HCT116 (cell line): ENCODE data around the gene TCL1B. TPM values are rescaled to one million over a fixed set of nuclear protein-coding genes. Genes with fewer than 3 reads are reported as not detected.

ENCODE experiments used
- ATAC-seq: fragments of 200-7000 bp; cut with Tn5 transposase; 2 replicates; pipeline ENCODE4 v1.9.1; 2020; ENCODE audit warnings: mild to moderate bottlenecking, moderate library complexity
- Bru-seq: library from RNA; stranded (reverse); fragments of 400-500 nt; gene quantifications from one replicate; lab custom pipeline; 2021; lab: Mats Ljungman, UMichigan
- BruChase-seq, 2 experiments: library from RNA; stranded (reverse); fragments of 400-500 nt; gene quantifications; one replicate each; lab custom pipeline; 2021; lab: Mats Ljungman, UMichigan
- BruUV-seq: library from RNA; stranded (reverse); fragments of 400-500 nt; replicated peaks from 2 replicates; lab custom pipeline; 2021; lab: Mats Ljungman, UMichigan
- CTCF ChIA-PET: fragments of 300-600 bp; sonication (Branson Sonifier 250); formaldehyde crosslinking; loops from one replicate; lab custom pipeline; 2021; ENCODE audit warnings: antibody characterized with exemption; lab: Charles Lee
- POLR2A ChIA-PET: fragments of 300-600, 350-600 bp; sonication (Branson Sonifier 250); formaldehyde crosslinking; loops from one replicate; lab custom pipeline; 2021; ENCODE audit warnings: antibody characterized with exemption; lab: Charles Lee
- RAD21 ChIA-PET, 2 experiments: fragments of 300-600 bp; sonication (Branson Sonifier 250); formaldehyde crosslinking; loops; one replicate each; lab custom pipeline; 2023; ENCODE audit warnings: low total read pairs in 2 of 2; ENCODE audit not compliant: uncharacterized antibody in 2 of 2, unreplicated experiment in 2 of 2, low non-redundant PET in 1 of 2; lab: Charles Lee
- DNase-seq: peaks from one replicate; pipeline ENCODE4 v3.0.0-alpha.2; 2010; ENCODE audit warnings: low read depth, low spot score
- H2AFZ ChIP-seq: fragments of 200-600 bp; shearing (Covaris generic), sonication (generic); 2 replicates; pipeline ENCODE4 v1.6.1; 2017; ENCODE audit warnings: low read depth, mixed run types, mixed read lengths, antibody characterized with exemption, low read length; ENCODE audit not compliant: poor library complexity, severe bottlenecking
- H3K27ac ChIP-seq: 2 replicates; pipeline ENCODE4 v1.5.1; 2012; ENCODE audit warnings: low read depth, low read length
- H3K27me3 ChIP-seq: fragments of 200-600 bp; sonication (generic); 2 replicates; pipeline ENCODE4 v1.6.1; 2016; ENCODE audit warnings: mixed run types, low read length, mixed read lengths; ENCODE audit not compliant: insufficient read depth
- H3K36me3 ChIP-seq, 2 experiments: fragments of 200-500 bp in 1 of 2; fragments of 200-600 bp in 1 of 2; sonication (Bioruptor generic) in 1 of 2; sonication (generic) in 1 of 2; 2 replicates each; pipeline versions ENCODE4 v1.5.1 to v1.6.1; 2014 to 2016; ENCODE audit warnings: low read length in 2 of 2, inconsistent platforms in 1 of 2, mixed read lengths in 1 of 2, mixed run types in 1 of 2; ENCODE audit not compliant: insufficient read depth in 2 of 2, control insufficient read depth in 1 of 2
- H3K4me1 ChIP-seq, 2 experiments: fragments of 200-600 bp in 1 of 2; sonication (generic) in 1 of 2; 2 replicates each; pipeline versions ENCODE4 v1.5.1 to v1.6.1; 2012 to 2017; ENCODE audit warnings: low read length in 2 of 2, inconsistent platforms in 1 of 2, mild to moderate bottlenecking in 1 of 2, mixed read lengths in 1 of 2, mixed run types in 1 of 2, moderate library complexity in 1 of 2; ENCODE audit not compliant: insufficient read depth in 2 of 2, control insufficient read depth in 1 of 2
- H3K4me2 ChIP-seq: fragments of 200-600 bp; sonication (generic); 2 replicates; pipeline ENCODE4 v1.6.1; 2017; ENCODE audit warnings: mixed run types, low read length, mixed read lengths
- H3K4me3 ChIP-seq, 2 experiments: fragments of 200-600 bp in 1 of 2; sonication (generic) in 1 of 2; replicated peaks in 1 of 2; 2 replicates each; pipeline ENCODE4 v1.5.1; 2011 to 2016; ENCODE audit warnings: low read length in 2 of 2, control low read depth in 1 of 2, low read depth in 1 of 2, mild to moderate bottlenecking in 1 of 2, mixed read lengths in 1 of 2, mixed run types in 1 of 2
- H3K79me2 ChIP-seq: fragments of 200-600 bp; sonication (generic); 2 replicates; pipeline ENCODE4 v1.6.1; 2017; ENCODE audit warnings: mild to moderate bottlenecking, mixed run types, low read length, moderate library complexity, mixed read lengths; ENCODE audit not compliant: insufficient read depth
- H3K9ac ChIP-seq: fragments of 200-600 bp; sonication (generic); 2 replicates; pipeline ENCODE4 v1.6.1; 2016; ENCODE audit warnings: low read length, mixed read lengths
- H3K9me2 ChIP-seq: fragments of 200-600 bp; sonication (generic), shearing (Covaris generic); 2 replicates; pipeline ENCODE4 v1.6.1; 2017; ENCODE audit warnings: mixed run types, mild to moderate bottlenecking, moderate library complexity; ENCODE audit not compliant: insufficient read depth
- H3K9me3 ChIP-seq, 2 experiments: fragments of 200-500 bp in 1 of 2; fragments of 200-600 bp in 1 of 2; sonication (Bioruptor generic) in 1 of 2; sonication (generic) in 1 of 2; 2 replicates each; pipeline ENCODE4 v1.6.1; 2014 to 2017; ENCODE audit warnings: low read length in 2 of 2, mixed read lengths in 2 of 2, inconsistent platforms in 1 of 2, low read depth in 1 of 2, mild to moderate bottlenecking in 1 of 2, mixed run types in 1 of 2, moderate library complexity in 1 of 2; ENCODE audit not compliant: control insufficient read depth in 1 of 2, insufficient read depth in 1 of 2
- H4K20me1 ChIP-seq: fragments of 200-600 bp; sonication (generic), shearing (Covaris generic); 2 replicates; pipeline ENCODE4 v1.6.1; 2017; ENCODE audit warnings: mixed run types, mild to moderate bottlenecking, moderate library complexity; ENCODE audit not compliant: insufficient read depth
- CTCF ChIP-seq, 3 experiments: fragments of 200-600 bp in 1 of 3; sonication (generic) in 1 of 3; IDR thresholded peaks in 2 of 3; conservative IDR thresholded peaks in 1 of 3; 2 replicates each; pipeline ENCODE4 v1.5.1; 2012 to 2017; ENCODE audit warnings: low read depth in 2 of 3, low read length in 2 of 3, antibody characterized with exemption in 1 of 3, borderline replicate concordance in 1 of 3, control low read depth in 1 of 3, mild to moderate bottlenecking in 1 of 3, mixed read lengths in 1 of 3, mixed run types in 1 of 3, moderate library complexity in 1 of 3; ENCODE audit not compliant: insufficient read depth in 1 of 3
- EGR1 ChIP-seq: IDR thresholded peaks from 2 replicates; pipeline ENCODE4 v1.6.1; 2012; ENCODE audit warnings: low read depth
- EZH2 ChIP-seq: fragments of 200-600 bp; sonication (generic); IDR thresholded peaks from 2 replicates; pipeline ENCODE4 v1.6.1; 2017; ENCODE audit warnings: antibody characterized with exemption, mixed run types
- FOSL1 ChIP-seq: IDR thresholded peaks from 2 replicates; pipeline ENCODE4 v1.6.1; 2012; ENCODE audit warnings: low read depth
- JUND ChIP-seq: IDR thresholded peaks from 2 replicates; pipeline ENCODE4 v1.6.1; 2012
- POLR2AphosphoS5 ChIP-seq: IDR thresholded peaks from 2 replicates; pipeline ENCODE4 v1.6.1; 2011; ENCODE audit warnings: mild to moderate bottlenecking, low read depth, low read length, moderate library complexity
- RAD21 ChIP-seq: IDR thresholded peaks from 2 replicates; pipeline ENCODE4 v1.6.1; 2012; ENCODE audit warnings: low read depth, mild to moderate bottlenecking
- REST ChIP-seq: IDR thresholded peaks from 2 replicates; pipeline ENCODE4 v1.6.1; 2012; ENCODE audit warnings: low read depth
- SRF ChIP-seq: IDR thresholded peaks from 2 replicates; pipeline ENCODE4 v1.6.1; 2012; ENCODE audit warnings: low read depth
- ZFX ChIP-seq: fragments of 450-650 bp; IDR thresholded peaks from 2 replicates; pipeline ENCODE4 v1.6.1; 2017
- intact Hi-C: fragments of 100-400 bp; cut with micrococcal nuclease; formaldehyde crosslinking; loops from 2 replicates; pipeline ENCODE4 v1.10.0; 2022
- long read RNA-seq: library from polyadenylated mRNA; unstranded; transcript quantifications from one replicate; pipeline ENCODE4 v2.0.0, GENCODE V29; 2021; ENCODE audit not compliant: unreplicated experiment
- polyA plus RNA-seq: library from polyadenylated mRNA; unstranded; fragments of >200 nt; gene quantifications from 2 replicates; pipeline ENCODE4 v1.2.1, GENCODE V29; 2012; ENCODE audit warnings: missing spikeins
- total RNA-seq: library from RNA; stranded (reverse); gene quantifications from one replicate; pipeline ENCODE4 v1.2.1, GENCODE V29; 2021; ENCODE audit not compliant: unreplicated experiment

Gene TCL1B
- total RNA-seq (not detected), Bru-seq, nascent RNA (not detected), BruChase-seq, experiment 1, labeled RNA remaining after a 6-hour chase (not detected), BruChase-seq, experiment 2, labeled RNA remaining after a 2-hour chase (percentile 29 among the genes with signal in this experiment)
- not detected in 2 replicates for polyA plus RNA-seq
- long read RNA-seq: 0 reads

GRCh38 chr14:95685978-95686922 lies at the start of gene TCL1B:
Gene TCL1B, plus strand, starts transcription at chr14:95686426. Its CDS starts 42 bp downstream, at chr14:95686468.
- DNase-seq (no peak), ATAC-seq (peak; percentile 59)
- intact Hi-C loops: no loop called here
- POLR2A ChIA-PET: no interaction called here
- no TSS peak for BruUV-seq
- Histone ChIP-seq H3K9me2 (no peaks in the 10 kb centered on the region), H3K36me3 (no peaks in the 10 kb centered on the region), H3K79me2 (no peaks in the 10 kb centered on the region), H3K9ac (no peak within 1 kb of the TSS), H3K4me1 (no peaks in the 10 kb centered on the region), H3K27ac (no peak within 1 kb of the TSS), H3K27me3 (peaks cover 12% of the 10 kb centered on the region), H2AFZ (no peak within 1 kb of the TSS), H4K20me1 (no peaks in the 10 kb centered on the region), H3K9me3 (no peaks in the 10 kb centered on the region), H3K4me3 (no peak within 1 kb of the TSS), H3K4me2 (no peak within 1 kb of the TSS)
- CTCF ChIA-PET: no interaction called here
- TF ChIP-seq JUND: no peak
- TF ChIP-seq SRF: no peak
- no peak for TF ChIP-seq EGR1
- no peak for TF ChIP-seq POLR2AphosphoS5
- no peak for TF ChIP-seq RAD21
- TF ChIP-seq REST: no peak
- no peak for TF ChIP-seq CTCF (IDR thresholded peaks at IDR 0.05 in 2 of 3, conservative IDR thresholded peaks at IDR 0.05 in 1 of 3; ENCODE audit: borderline replicate concordance in 1 of 3, insufficient read depth in 1 of 3, low read depth in 2 of 3, low read length in 2 of 3)
- TF ChIP-seq EZH2: no peak
- no peak for TF ChIP-seq FOSL1
- no peak for TF ChIP-seq ZFX
- RAD21 ChIA-PET: no interaction called here
